ENCODE results near the gene IPCEF1.
"Not testable (repeated sequence)": the region's sequence is repeated elsewhere in the genome, so short reads cannot be mapped to it uniquely, and the experiment has no call there.

Gene IPCEF1

GRCh38 chr6:154218301-154218700 lies 138.3 kb downstream of the IPCEF1 start:
- no peak for DNase-seq

GRCh38 chr6:154213782-154214181 lies 142.8 kb downstream of the IPCEF1 start:
- no peak for DNase-seq

GRCh38 chr6:154210678-154211077 lies 145.9 kb downstream of the IPCEF1 start:
- DNase-seq, result no peak

- DNase-seq, result no peak
These were observed 147.0 kb downstream of the IPCEF1 start for GRCh38 chr6:154209555-154209954.

- no peak for DNase-seq
These were observed 149.6 kb downstream of the IPCEF1 start for GRCh38 chr6:154206996-154207395.

- no peak for DNase-seq
These were observed 150.5 kb downstream of the IPCEF1 start for GRCh38 chr6:154206141-154206540.

GRCh38 chr6:154202958-154203357 lies 153.6 kb downstream of the IPCEF1 start:
- DNase-seq, result no peak

GRCh38 chr6:154202339-154202738 lies 154.3 kb downstream of the IPCEF1 start:
- no peak for DNase-seq

GRCh38 chr6:154201688-154202087 lies 154.9 kb downstream of the IPCEF1 start:
- DNase-seq, result not testable (repeated sequence)

GRCh38 chr6:154197196-154197860 lies 159.3 kb downstream of the IPCEF1 start:
- DNase-seq, result peak; percentile 2

GRCh38 chr6:154196333-154196885 lies 160.2 kb downstream of the IPCEF1 start:
- no peak for DNase-seq

- peak; percentile 9 for DNase-seq
These were observed 168.9 kb downstream of the IPCEF1 start for GRCh38 chr6:154187714-154188113.

- no peak for DNase-seq
These were observed 169.4 kb downstream of the IPCEF1 start for GRCh38 chr6:154187203-154187602.

- no peak for DNase-seq
These were observed 177.2 kb downstream of the IPCEF1 start for GRCh38 chr6:154179434-154179833.

GRCh38 chr6:154172393-154172792 lies 184.2 kb downstream of the IPCEF1 start:
- not testable (repeated sequence) for DNase-seq

GRCh38 chr6:154170106-154170505 lies 186.5 kb downstream of the IPCEF1 start:
- DNase-seq, result no peak

- DNase-seq, result peak; percentile 55
These were observed 187.3 kb downstream of the IPCEF1 start for GRCh38 chr6:154169193-154169847.

GRCh38 chr6:154167126-154167525 lies 189.5 kb downstream of the IPCEF1 start:
- DNase-seq, result no peak

GRCh38 chr6:154166140-154166539 lies 190.5 kb downstream of the IPCEF1 start:
- DNase-seq, result no peak

- no peak for DNase-seq
These were observed 191.1 kb downstream of the IPCEF1 start for GRCh38 chr6:154165478-154165877.

- DNase-seq, result no peak
These were observed 192.2 kb downstream of the IPCEF1 start for GRCh38 chr6:154164397-154164796.

GRCh38 chr6:154161689-154162088 lies 194.9 kb downstream of the IPCEF1 start:
- peak; percentile 54 for DNase-seq

- DNase-seq, result no peak
These were observed 197.5 kb downstream of the IPCEF1 start for GRCh38 chr6:154159126-154159525.

- no peak for DNase-seq
These were observed 198.9 kb downstream of the IPCEF1 start for GRCh38 chr6:154157706-154158105.
